ENCODE data around the gene LNX2.

Gene LNX2

GRCh38 chr13:27522847-27523246 lies 97.5 kb downstream of the LNX2 start:
- FAIRE-seq: no peak
- TF ChIP-seq, protein P1, sequence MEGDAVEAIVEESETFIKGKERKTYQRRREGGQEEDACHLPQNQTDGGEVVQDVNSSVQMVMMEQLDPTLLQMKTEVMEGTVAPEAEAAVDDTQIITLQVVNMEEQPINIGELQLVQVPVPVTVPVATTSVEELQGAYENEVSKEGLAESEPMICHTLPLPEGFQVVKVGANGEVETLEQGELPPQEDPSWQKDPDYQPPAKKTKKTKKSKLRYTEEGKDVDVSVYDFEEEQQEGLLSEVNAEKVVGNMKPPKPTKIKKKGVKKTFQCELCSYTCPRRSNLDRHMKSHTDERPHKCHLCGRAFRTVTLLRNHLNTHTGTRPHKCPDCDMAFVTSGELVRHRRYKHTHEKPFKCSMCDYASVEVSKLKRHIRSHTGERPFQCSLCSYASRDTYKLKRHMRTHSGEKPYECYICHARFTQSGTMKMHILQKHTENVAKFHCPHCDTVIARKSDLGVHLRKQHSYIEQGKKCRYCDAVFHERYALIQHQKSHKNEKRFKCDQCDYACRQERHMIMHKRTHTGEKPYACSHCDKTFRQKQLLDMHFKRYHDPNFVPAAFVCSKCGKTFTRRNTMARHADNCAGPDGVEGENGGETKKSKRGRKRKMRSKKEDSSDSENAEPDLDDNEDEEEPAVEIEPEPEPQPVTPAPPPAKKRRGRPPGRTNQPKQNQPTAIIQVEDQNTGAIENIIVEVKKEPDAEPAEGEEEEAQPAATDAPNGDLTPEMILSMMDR (IDR thresholded peaks at IDR 0.05; ENCODE audit: insufficient read depth, missing control alignments): no peak
- no peak for DNase-seq (ENCODE audit: insufficient read length, low spot score)

DNA sequence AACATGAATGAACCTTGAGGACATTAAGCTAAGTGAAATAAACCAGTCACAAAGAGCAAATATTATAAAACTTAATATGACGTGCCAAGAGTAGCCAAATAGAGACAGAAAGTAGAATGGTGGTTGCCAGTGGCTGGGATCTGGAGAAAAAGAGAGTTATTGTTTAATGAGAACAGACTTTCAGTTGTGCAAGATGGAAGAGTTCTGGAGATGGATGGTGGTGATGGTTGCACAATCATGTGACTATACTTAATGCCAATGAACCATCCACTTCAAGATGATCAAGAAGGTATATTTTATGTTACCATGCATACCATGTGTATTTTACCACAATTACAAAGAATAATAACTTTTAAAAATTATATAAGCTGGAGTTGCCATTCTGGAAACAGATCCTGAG lies 104.2 kb downstream of the LNX2 start:
- FAIRE-seq: no peak

GRCh38 chr13:27510082-27510481 lies 110.2 kb downstream of the LNX2 start:
- no peak for DNase-seq (ENCODE audit: insufficient read length, low spot score)
- TF ChIP-seq, protein P1 (IDR thresholded peaks at IDR 0.05; ENCODE audit: insufficient read depth, missing control alignments): no peak
- FAIRE-seq: no peak

More for the DNA sequence above, 104.2 kb downstream of the LNX2 start:
- TF ChIP-seq, protein P1 (IDR thresholded peaks at IDR 0.05; ENCODE audit: insufficient read depth, missing control alignments): no peak
- no peak for DNase-seq (ENCODE audit: insufficient read length, low spot score)

GRCh38 chr13:27508802-27509201 lies 111.5 kb downstream of the LNX2 start:
- DNase-seq (ENCODE audit: insufficient read length, low spot score): no peak
- TF ChIP-seq, protein P1 (IDR thresholded peaks at IDR 0.05; ENCODE audit: insufficient read depth, missing control alignments): no peak
- no peak for FAIRE-seq

DNA sequence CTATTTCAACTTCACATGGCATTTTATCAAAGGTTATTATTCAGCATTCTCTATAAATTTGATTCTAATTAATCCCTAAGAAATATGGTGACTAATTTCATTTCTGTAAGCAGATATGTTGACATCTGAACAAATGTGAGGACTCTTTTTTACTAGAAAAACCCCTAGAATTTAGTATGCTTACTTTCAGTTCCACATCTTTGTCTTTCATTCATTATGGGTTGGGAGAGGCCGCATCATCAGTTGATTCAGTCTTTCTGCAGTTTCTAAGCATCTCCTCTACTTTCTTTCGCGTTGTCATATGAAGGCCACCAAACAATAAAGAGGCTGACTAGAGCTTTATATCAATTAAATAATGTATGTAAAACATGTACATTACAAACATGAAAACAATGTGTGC lies 114.5 kb downstream of the LNX2 start:
- TF ChIP-seq, protein P1 (IDR thresholded peaks at IDR 0.05; ENCODE audit: insufficient read depth, missing control alignments): no peak
- DNase-seq (ENCODE audit: insufficient read length, low spot score) (no peak), FAIRE-seq (no peak)

DNA sequence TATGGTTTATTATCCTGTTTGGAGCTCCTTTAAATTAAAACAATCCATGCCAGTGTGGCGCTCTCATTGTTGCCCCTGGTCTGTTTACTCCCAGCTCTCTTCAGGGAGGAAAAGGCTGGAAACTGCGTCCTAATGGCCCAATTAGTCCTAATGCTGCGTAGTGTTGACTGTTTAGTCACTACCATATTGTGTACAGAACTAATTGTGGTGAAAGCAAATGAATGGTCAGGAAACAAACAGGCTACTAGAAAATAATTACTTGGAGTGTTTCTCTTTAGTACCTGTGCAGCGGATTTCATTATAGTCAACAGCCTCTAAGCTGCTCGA lies 115.5 kb downstream of the LNX2 start:
- no peak for FAIRE-seq
- TF ChIP-seq, protein P1 (IDR thresholded peaks at IDR 0.05; ENCODE audit: insufficient read depth, missing control alignments): no peak
- DNase-seq (ENCODE audit: insufficient read length, low spot score): no peak

DNA sequence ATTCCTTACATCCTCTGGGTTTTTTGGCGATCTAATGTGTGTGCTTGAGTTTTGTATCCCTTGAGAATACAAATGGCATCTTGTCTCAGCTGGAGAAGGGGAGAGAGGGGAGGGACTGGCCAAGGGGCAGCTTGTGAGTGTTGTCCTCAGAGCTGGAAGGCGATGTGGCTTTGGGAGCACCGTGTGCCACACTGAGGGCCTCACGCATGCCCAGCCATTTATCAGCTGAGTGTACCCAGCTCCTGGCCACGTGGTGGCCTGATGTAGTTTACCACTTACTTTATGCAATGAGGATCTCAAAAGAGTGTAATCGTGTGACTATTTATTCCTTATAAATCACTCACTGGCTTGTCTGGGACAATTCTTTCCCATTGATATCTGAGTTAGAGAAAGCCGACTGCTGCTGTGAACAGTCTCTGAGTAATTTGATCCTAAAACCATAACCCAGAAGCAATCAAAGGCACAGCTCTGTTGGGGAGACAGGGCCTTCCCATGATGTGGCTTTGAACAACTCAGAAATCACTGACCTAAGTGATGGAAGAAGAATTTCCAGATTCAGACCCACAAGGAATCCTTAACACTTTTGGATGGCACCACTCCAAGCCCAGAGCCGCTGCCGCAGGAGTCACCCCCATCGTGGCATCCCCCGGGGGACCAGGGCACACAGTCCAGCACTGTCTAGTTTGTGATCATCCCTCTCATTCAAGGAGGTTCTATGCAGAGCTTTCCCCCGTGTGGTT lies 116.0 kb downstream of the LNX2 start:
- FAIRE-seq (no peak), DNase-seq (ENCODE audit: insufficient read length, low spot score) (no peak)
- TF ChIP-seq, protein P1 (IDR thresholded peaks at IDR 0.05; ENCODE audit: insufficient read depth, missing control alignments): no peak
